WTC11 (cell line): ENCODE data around the gene BHLHE40. TPM values are rescaled to one million over a fixed set of nuclear protein-coding genes. Genes with fewer than 3 reads are reported as not detected.

Experiments used
- ATAC-seq: fragments of 200-7000 bp; cut with Tn5 transposase; 2 replicates; pipeline ENCODE4 v1.10.0; 2021; ENCODE audit warnings: mild to moderate bottlenecking, moderate library complexity
- Bru-seq: library from RNA; stranded (reverse); fragments of 400-500 nt; gene quantifications from one replicate; lab custom pipeline; 2021; lab: Mats Ljungman, UMichigan
- CTCF ChIA-PET: fragments of 300-600 bp; sonication (Branson Sonifier 250); formaldehyde crosslinking; loops from one replicate; lab custom pipeline; 2021; ENCODE audit warnings: antibody characterized with exemption; lab: Charles Lee
- POLR2A ChIA-PET: fragments of 350-600 bp; sonication (Branson Sonifier 250); formaldehyde crosslinking; loops from one replicate; lab custom pipeline; 2021; ENCODE audit warnings: antibody characterized with exemption; lab: Charles Lee
- DNase-seq: peaks from one replicate; pipeline ENCODE4 v3.0.0; 2021; ENCODE audit warnings: low spot score
- H3K27ac Mint-ChIP-seq: 2 replicates; pipeline ENCODE4 v1.8.0; 2021; ENCODE audit warnings: mixed read lengths
- H3K27me3 Mint-ChIP-seq: 2 replicates; pipeline ENCODE4 v1.8.0; 2021; ENCODE audit warnings: low read depth, mild to moderate bottlenecking, moderate library complexity, mixed read lengths
- H3K36me3 Mint-ChIP-seq: 2 replicates; pipeline ENCODE4 v1.8.0; 2021; ENCODE audit warnings: mixed read lengths
- H3K4me1 Mint-ChIP-seq: 2 replicates; pipeline ENCODE4 v1.8.0; 2022; ENCODE audit warnings: mixed read lengths
- H3K4me3 Mint-ChIP-seq: 2 replicates; pipeline ENCODE4 v1.8.0; 2021; ENCODE audit warnings: mild to moderate bottlenecking, moderate library complexity, mixed read lengths
- H3K9me3 Mint-ChIP-seq: 2 replicates; pipeline ENCODE4 v1.8.0; 2021; ENCODE audit warnings: mixed read lengths
- ARID4B ChIP-seq: sonication (generic); formaldehyde crosslinking; IDR thresholded peaks from 2 replicates; pipeline ENCODE4 v1.8.0; 2023; ENCODE audit warnings: missing genetic modification reagents, mild to moderate bottlenecking, borderline replicate concordance
- ATF1 ChIP-seq: sonication (generic); formaldehyde crosslinking; IDR thresholded peaks from 2 replicates; pipeline ENCODE4 v1.8.1; 2023; ENCODE audit warnings: mild to moderate bottlenecking, moderate library complexity, missing genetic modification reagents
- ATF2 ChIP-seq: sonication (generic); formaldehyde crosslinking; IDR thresholded peaks from 2 replicates; pipeline ENCODE4 v1.8.1; 2022; ENCODE audit warnings: low read depth, missing genetic modification reagents, borderline replicate concordance
- CREM ChIP-seq: sonication (generic); formaldehyde crosslinking; IDR thresholded peaks from 2 replicates; pipeline ENCODE4 v1.8.1; 2022; ENCODE audit warnings: mild to moderate bottlenecking, missing genetic modification reagents, moderate library complexity
- FOXP4 ChIP-seq: sonication (generic); formaldehyde crosslinking; IDR thresholded peaks from 2 replicates; pipeline ENCODE4 v1.8.0; 2022; ENCODE audit warnings: mild to moderate bottlenecking, missing genetic modification reagents
- GABPB1 ChIP-seq: sonication (generic); formaldehyde crosslinking; IDR thresholded peaks from 2 replicates; pipeline ENCODE4 v1.8.1; 2023; ENCODE audit warnings: mild to moderate bottlenecking, missing genetic modification reagents
- HMGXB4 ChIP-seq: sonication (generic); formaldehyde crosslinking; IDR thresholded peaks from 2 replicates; pipeline ENCODE4 v1.8.1; 2023; ENCODE audit warnings: mild to moderate bottlenecking, moderate library complexity, missing genetic modification reagents
- KAT7 ChIP-seq: sonication (generic); formaldehyde crosslinking; IDR thresholded peaks from 2 replicates; pipeline ENCODE4 v1.8.1; 2023; ENCODE audit warnings: missing genetic modification reagents, mild to moderate bottlenecking, borderline replicate concordance
- NR2C2 ChIP-seq: sonication (generic); formaldehyde crosslinking; IDR thresholded peaks from 2 replicates; pipeline ENCODE4 v1.8.0; 2022; ENCODE audit warnings: mild to moderate bottlenecking, missing genetic modification reagents
- OVOL2 ChIP-seq: fragments of 250-450 bp; sonication (Bioruptor Pico); IDR thresholded peaks from 2 replicates; pipeline ENCODE4 v1.9.0; 2021; ENCODE audit warnings: mild to moderate bottlenecking, borderline replicate concordance
- PRRX2 ChIP-seq: fragments of 250-450 bp; sonication (Bioruptor Pico); IDR thresholded peaks from 2 replicates; pipeline ENCODE4 v1.8.0; 2021; ENCODE audit warnings: mild to moderate bottlenecking
- RORB ChIP-seq: fragments of 250-450 bp; sonication (Bioruptor Pico); IDR thresholded peaks from 2 replicates; pipeline ENCODE4 v1.9.0; 2021; ENCODE audit warnings: mild to moderate bottlenecking
- TCF7 ChIP-seq: sonication (generic); formaldehyde crosslinking; IDR thresholded peaks from 2 replicates; pipeline ENCODE4 v1.8.0; 2022; ENCODE audit warnings: mild to moderate bottlenecking, low read depth, missing genetic modification reagents, moderate library complexity
- long read RNA-seq, 3 experiments: library from RNA in 1 of 3; library from capped mRNA in 1 of 3; library from polyadenylated mRNA in 1 of 3; unstranded in 2 of 3; stranded (forward) in 1 of 3; transcript quantifications; one replicate each; pipeline ENCODE4 v2.0.0, GENCODE V29; 2021
- total RNA-seq: library from RNA; stranded (reverse); gene quantifications from 3 replicates; pipeline ENCODE4 v1.2.3, GENCODE V29; 2021
- TF ChIP-seq, protein P1 (sequence below): fragments of 250-450 bp; sonication (Bioruptor Pico); IDR thresholded peaks from 2 replicates; pipeline ENCODE4 v1.9.0; 2021; ENCODE audit warnings: moderate library complexity, mild to moderate bottlenecking, inconsistent platforms, borderline replicate concordance
- TF ChIP-seq, protein P2 (sequence below): sonication (generic); formaldehyde crosslinking; IDR thresholded peaks from 2 replicates; pipeline ENCODE4 v1.8.1; 2023; ENCODE audit warnings: mild to moderate bottlenecking, missing genetic modification reagents, borderline replicate concordance

Gene BHLHE40
- total RNA-seq (5.7 to 9.1 TPM (median 7.5 TPM) in 3 replicates), Bru-seq, nascent RNA (percentile 55 among the genes with signal in this experiment)
- long read RNA-seq, experiment 1, transcript BHLHE40-201 (5 exons, 3,473 nt) = major isoform, 13 of 14 reads
- long read RNA-seq, experiment 1, partial matches to known transcripts = 0 of 14 reads
- long read RNA-seq, experiment 1, other reads (novel, unspliced or antisense) = 1 of 14 reads
- long read RNA-seq, experiment 2, partial matches to known transcripts = 0 of 6 reads
- long read RNA-seq, experiment 2, other reads (novel, unspliced or antisense) = 3 of 6 reads
- long read RNA-seq, experiment 3 = 0 reads

GRCh38 chr3:4979428-4980228 is at the start of gene BHLHE40:
TSS of gene BHLHE40 (plus strand) at chr3:4979437. CDS start at chr3:4979719, 282 bp downstream.
- DNase-seq = peak; percentile 63
- peaks cover 25% of the 10 kb centered on the region for H3K27me3 Mint-ChIP-seq
- ATAC-seq = peak; percentile 12
- peaks cover 25% of the 10 kb centered on the region for H3K36me3 Mint-ChIP-seq
- peaks cover 48% of the 10 kb centered on the region for H3K4me1 Mint-ChIP-seq
- no peak for TF ChIP-seq KAT7 (CRISPR knock-in tag)
- TF ChIP-seq PRRX2 = no peak
- peak; percentile 34; the same call in 1 of the 2 replicates for TF ChIP-seq FOXP4 (CRISPR knock-in tag)
- H3K4me3 Mint-ChIP-seq = peak within 1 kb of the TSS; percentile 93
- no peaks in the 10 kb centered on the region for H3K9me3 Mint-ChIP-seq
- ChIA-PET CTCF (interaction anchor here (0.8 to 6.3 kb wide), 23 partner anchors 7 to 629 kb away, joined by 3 to 110 read pairs (median 3); no protein-coding TSS in a partner anchor), POLR2A (interaction anchor here (1.1 to 1.5 kb wide), 5 partner anchors 7 to 259 kb away, joined by 3 to 7 read pairs (median 3); no protein-coding TSS in a partner anchor)
- peak within 1 kb of the TSS; percentile 65; the same call in 1 of the 2 replicates for H3K27ac Mint-ChIP-seq

DNA sequence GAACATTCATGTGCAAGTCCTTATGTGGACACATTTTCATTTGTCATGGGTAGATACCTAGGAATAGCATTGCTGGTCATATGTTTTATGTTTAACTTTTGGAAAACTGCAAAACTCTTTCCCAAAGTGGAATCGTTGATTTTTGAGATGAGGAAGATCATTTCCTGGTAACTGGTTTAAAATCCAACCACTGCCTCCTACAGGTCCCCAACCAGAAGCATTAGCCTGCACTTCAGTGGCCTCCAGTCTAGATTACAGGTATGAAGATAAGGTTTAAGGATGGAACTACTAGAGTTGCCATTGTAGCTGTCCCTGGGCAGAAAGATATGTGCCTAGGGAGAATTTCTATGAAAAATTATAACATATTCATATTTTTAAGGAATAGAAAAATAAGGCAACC is 48.7 kb upstream of the BHLHE40 start:
- H3K27ac Mint-ChIP-seq = no peak overlapping the region
- no peak for DNase-seq
- TF ChIP-seq NR2C2 (CRISPR knock-in tag) (no peak), ATF2 (CRISPR knock-in tag) (no peak), ATF1 (CRISPR knock-in tag) (no peak), CREM (CRISPR knock-in tag) (no peak), ARID4B (CRISPR knock-in tag) (no peak), HMGXB4 (no peak), OVOL2 (no peak), RORB (CRISPR knock-in tag) (no peak), GABPB1 (CRISPR knock-in tag) (no peak), TCF7 (CRISPR knock-in tag) (no peak)
- TF ChIP-seq, protein P1, sequence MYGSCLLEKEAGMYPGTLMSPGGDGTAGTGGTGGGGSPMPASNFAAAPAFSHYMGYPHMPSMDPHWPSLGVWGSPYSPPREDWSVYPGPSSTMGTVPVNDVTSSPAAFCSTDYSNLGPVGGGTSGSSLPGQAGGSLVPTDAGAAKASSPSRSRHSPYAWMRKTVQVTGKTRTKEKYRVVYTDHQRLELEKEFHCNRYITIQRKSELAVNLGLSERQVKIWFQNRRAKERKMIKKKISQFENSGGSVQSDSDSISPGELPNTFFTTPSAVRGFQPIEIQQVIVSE = no peak
- TF ChIP-seq, protein P2, sequence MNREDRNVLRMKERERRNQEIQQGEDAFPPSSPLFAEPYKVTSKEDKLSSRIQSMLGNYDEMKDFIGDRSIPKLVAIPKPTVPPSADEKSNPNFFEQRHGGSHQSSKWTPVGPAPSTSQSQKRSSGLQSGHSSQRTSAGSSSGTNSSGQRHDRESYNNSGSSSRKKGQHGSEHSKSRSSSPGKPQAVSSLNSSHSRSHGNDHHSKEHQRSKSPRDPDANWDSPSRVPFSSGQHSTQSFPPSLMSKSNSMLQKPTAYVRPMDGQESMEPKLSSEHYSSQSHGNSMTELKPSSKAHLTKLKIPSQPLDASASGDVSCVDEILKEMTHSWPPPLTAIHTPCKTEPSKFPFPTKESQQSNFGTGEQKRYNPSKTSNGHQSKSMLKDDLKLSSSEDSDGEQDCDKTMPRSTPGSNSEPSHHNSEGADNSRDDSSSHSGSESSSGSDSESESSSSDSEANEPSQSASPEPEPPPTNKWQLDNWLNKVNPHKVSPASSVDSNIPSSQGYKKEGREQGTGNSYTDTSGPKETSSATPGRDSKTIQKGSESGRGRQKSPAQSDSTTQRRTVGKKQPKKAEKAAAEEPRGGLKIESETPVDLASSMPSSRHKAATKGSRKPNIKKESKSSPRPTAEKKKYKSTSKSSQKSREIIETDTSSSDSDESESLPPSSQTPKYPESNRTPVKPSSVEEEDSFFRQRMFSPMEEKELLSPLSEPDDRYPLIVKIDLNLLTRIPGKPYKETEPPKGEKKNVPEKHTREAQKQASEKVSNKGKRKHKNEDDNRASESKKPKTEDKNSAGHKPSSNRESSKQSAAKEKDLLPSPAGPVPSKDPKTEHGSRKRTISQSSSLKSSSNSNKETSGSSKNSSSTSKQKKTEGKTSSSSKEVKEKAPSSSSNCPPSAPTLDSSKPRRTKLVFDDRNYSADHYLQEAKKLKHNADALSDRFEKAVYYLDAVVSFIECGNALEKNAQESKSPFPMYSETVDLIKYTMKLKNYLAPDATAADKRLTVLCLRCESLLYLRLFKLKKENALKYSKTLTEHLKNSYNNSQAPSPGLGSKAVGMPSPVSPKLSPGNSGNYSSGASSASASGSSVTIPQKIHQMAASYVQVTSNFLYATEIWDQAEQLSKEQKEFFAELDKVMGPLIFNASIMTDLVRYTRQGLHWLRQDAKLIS (CRISPR knock-in tag) = no peak
- TF ChIP-seq, all 79 proteins: peak for 0
- no peaks in the 10 kb centered on the region for H3K9me3 Mint-ChIP-seq
- H3K4me1 Mint-ChIP-seq = no peaks in the 10 kb centered on the region
- CTCF ChIA-PET = no interaction called here
- H3K4me3 Mint-ChIP-seq = no peak overlapping the region
- no peaks in the 10 kb centered on the region for H3K27me3 Mint-ChIP-seq
- no peaks in the 10 kb centered on the region for H3K36me3 Mint-ChIP-seq
- no peak for ATAC-seq
- POLR2A ChIA-PET = no interaction called here
